Stimulated activated CD4-positive, alpha-beta T cell treated with anti-CD3 and anti-CD28 coated beads, Interleukin-2, amount 100 ng/mL, for 48 hours (primary cell): Measurements from ENCODE around the gene PRMT1.

Experiments used
- DNase-seq, 2 donors: peaks; one replicate each; pipeline ENCODE4 v3.0.0-alpha.2; 2020

The PRMT1 gene

DNA sequence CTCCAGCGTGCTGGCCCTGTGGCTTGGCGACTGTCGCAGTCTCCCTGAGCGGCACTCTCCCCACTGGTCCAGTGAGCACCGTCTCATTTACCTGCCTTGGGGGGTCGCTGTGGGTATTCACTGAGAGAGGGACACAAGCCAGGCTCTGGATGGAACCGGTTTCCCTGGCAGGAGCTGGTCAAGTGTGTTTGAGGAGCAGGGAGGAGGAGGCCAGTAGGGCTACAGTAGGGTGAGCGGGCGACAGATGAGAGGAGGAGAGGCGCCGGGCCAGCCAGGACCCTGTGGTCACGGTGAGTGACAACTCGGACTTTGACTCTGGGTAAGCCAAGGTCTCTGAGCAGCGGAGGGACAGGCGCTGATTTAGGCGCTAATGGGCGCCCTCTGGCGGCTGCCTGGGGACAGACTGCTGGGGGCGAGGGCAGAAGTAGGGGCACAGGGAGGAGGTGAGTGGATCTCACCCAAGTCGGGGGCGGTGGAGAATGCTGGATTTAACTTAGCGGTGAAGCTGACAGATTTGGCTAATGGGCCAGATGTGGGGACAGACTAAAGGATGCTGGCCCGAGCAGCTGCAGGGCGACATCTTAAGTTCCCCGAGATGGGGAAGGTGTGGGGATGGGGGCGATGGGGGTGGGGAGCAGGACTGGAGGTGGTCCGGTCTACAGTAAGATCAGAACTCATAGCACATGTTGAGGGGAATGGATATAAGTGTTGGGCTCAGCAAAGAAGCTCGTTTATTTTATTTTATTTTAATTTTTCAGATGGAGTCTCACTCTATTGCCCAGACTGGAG is 4.7 kb upstream of the PRMT1 start:
- peak; percentile 72 to 79 for DNase-seq

DNA sequence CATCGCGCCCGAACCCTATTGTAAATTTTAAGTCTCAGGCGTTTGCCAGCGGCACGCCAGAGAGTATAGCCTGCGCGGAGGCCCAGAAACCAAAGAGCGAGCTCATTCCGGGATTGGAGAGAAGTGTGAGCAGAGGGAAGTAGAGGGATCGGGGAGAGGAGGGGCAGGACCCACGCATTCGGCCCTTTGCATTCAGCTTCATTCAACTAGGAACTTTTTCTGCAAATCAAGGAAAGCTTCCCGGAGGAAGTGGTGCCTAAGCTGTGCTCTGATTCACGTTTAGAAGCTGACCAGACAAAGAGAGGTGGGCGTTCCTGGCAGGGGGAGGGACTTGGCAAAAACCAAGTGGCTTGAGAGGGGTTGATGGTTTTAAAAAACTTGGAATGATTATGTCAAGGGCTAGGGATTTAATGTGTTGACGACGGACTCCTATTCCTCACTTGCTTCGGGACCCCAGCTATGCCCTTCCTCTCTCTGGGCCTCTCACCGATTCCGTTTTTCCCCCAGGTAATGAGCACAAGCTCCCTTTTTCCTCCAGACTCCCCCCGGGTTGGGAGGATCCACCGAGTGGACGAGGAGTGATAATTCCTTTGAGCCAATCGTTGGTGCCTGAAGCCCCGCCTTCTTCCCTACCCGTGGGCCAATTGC is 811 bp upstream of the PRMT1 start:
- DNase-seq: peak; percentile 20 to 34

DNA sequence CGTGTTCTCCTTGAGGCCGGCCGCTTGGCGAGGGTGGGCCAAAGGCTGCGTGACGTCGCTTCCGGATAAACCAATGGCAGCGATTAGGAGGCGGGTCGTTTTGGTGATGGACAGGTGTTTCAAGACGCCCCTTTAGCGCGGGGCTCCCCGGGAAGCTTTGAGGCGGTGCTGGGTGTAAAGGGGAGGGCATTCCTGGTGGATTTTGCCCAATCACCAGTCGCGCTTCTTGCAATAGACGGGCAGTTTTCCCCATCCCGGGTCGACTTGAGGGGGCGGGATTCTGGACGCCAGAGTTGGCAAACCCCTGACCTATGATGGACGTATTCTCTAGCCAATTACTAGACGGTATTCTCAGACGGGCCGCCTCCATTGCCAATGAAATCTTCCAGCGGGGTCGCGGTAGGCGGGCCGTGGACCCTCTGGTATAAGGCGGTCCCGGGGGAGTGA is 264 bp upstream of the PRMT1 start:
- peak; percentile 98 to 99 for DNase-seq

DNA sequence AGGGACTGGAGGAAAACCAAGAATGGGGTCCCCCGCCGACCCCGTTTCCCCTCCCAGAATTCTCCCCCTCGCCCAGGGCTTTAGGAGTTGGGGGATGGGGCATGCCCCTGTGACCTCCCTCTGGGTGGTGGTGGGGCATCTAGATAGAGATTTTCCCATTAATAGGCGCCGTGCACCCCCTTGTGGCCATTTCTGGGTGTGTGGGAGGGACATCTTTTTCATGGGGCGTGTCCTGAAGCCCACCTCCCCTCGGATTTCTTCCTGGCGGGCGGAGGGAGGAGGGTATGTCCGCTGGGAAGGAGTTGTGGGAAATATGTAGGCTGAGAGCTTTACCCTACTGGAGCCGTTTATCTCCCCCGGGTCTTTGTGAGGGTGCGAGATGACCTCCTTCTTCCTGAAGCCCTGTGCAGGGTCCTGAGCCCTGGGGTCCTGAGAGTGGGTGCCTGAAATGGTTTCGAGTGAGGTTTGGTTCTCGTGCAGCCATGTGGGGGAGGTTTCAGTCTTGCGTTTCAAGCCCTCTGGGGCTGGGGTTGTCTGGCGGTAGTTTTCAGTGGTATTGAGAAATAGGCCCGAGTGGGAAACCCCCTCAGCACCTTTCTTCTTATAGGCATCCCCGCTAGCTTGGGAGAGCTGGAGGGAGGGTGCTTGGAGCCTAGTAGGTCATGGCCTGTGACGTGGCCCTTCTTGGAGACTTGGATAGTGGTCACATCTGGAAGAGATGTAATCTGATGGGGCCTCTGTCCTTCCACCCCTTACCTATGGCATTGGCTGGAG is 1.0 kb downstream of the PRMT1 start:
- peak; percentile 71 to 73 for DNase-seq

DNA sequence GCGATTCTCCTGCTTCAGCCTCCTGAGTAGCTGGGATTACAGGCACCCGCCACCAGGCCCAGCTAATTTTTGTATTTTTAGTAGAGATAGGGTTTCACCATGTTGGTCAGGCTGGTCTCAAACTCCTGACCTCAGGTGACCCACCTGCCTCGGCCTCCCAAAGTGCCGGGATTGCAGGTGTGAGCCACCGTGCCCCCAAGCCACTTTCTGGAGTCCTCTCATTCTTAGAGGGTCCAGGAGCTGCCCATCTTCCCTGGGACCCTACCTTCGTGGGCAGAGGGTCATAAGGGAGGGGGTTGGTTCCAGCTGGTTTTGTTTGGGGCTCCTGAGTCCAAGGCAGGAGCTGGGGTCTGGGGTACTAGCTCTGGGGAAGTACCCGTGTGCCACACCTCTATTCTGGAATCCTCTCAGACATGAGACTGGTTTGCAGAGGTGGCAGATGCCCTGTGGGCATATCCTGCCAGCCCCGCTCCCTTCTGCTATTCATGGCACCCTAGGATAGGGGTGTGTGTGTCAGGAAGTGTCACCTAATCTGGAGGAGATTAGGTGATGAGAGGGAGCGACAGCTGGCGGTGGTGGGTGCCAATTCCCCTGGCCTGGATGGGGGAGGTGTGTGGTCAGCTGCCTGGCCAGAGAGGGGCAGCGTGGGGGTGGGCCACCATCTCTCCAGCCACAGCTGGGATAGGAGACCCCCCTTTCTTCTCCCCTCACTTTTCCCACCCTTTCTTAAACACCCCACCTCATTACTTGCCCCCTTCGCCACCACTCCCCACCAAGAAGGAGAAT is 2.1 kb downstream of the PRMT1 start:
- DNase-seq: no peak

DNA sequence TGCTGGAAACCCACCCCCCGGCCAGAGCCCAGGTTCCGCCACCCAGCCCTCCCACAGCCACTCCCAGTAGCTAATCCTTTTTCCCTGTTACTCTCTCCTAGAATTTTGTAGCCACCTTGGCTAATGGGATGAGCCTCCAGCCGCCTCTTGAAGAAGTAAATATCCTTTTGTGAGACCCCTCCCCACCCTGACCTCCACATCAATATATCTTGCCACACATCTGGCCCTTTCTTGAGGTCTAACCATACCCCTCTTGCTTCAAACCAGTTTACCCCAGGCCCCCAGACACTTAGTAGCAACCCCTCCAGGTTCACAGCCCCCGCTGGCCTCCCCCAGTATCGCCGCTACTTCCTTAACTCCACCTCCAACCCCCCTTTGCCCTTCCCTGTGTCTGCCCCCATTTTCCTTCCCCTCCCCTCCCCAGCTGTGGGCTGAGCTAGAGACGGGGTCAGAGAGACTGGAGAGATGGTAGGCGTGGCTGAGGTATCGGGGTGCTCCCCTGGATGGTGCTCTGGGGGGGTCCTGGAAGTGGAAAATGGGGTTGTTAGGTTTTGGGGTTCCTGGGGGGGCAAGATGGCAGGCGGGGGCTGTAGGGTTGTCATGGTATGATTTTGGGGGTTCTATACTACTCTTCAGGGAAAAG is 2.8 kb downstream of the PRMT1 start:
- DNase-seq: no peak

DNA sequence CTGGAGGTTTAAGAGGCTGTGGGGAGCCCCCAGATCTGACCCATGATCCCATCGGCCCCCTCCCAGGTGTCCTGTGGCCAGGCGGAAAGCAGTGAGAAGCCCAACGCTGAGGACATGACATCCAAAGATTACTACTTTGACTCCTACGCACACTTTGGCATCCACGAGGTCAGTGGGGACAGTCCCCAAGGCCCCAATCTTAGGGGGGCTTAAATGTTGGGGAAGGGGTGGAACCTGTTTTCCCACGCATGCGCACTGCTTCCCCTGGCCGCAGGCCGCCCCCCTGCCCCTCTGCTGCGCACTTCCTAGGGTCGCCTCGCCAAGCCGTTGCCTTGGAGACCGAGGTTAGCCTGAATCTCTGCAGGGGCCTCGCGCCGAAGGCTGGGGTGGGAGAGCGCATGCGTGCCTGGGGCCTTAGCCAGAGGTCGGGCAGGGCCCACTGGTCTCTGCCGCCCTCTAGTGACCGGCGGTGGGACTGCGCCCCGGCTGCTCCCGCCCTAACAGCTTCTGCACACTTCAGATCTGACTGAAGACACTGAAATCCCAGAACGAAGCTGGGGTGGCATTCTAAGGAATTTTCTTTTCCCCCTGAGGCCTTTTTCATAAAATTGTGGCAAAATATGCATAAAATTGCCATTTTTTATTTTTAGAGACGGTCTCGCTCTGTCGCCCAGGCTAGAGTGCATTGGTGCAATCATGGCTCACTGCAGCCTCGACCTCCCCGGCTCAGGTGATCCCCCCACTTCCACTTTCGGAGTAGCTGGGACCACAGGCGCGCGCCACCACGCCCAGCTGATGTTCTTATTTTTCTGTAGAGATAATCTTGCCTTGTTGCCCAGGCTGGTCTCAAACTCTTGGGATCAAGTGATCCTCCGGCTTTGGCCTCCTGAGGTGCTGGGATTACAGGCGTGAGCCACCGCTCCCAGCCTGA is 3.6 kb downstream of the PRMT1 start:
- peak; percentile 97 to 99 for DNase-seq

DNA sequence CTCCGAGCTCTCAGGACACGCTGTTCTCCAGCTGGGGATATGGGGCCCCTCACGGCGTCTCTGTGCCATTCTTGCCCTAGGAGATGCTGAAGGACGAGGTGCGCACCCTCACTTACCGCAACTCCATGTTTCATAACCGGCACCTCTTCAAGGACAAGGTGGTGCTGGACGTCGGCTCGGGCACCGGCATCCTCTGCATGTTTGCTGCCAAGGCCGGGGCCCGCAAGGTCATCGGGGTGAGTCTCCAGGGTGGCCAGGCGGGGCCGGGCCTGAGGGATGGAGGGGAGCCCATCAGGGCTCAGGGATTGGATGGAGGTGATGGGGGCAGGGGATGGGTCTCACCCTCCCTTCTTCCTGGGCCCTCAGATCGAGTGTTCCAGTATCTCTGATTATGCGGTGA is 4.8 kb downstream of the PRMT1 start:
- DNase-seq: no peak

DNA sequence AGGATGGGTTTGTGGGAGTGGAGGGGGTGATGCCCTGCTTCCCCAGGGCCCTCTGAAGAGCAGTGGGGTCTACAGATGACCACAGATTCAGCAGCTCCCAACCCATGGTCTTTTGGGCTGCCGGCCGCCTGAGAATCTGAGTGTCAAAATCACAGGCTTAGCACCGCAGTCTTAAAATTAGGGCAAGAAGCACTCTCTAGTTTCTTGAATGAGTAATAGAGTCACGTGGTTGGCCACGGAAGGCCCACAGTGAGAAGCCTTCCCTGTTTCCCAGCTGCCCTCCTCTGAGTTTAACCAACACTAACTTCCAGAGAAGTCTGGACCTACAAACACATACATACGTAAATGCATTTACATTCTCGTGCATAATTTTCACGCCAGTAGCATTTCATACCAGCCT is 5.2 kb downstream of the PRMT1 start:
- DNase-seq: no peak

DNA sequence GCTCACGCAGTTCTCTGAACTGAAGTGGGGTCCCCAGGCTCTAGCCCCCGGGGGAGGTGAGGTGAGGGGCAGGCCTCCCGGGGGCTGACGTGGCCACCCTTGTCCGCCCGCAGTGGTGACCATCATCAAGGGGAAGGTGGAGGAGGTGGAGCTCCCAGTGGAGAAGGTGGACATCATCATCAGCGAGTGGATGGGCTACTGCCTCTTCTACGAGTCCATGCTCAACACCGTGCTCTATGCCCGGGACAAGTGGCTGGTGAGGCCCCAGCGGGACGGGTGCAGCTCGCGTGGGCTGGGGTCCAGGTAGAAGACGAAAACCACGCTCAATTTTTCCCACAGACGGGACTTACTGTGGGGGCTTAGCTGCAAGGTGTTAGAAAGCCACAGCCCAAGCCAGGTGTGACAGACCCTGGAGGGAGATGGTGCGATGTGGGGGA is 6.8 kb downstream of the PRMT1 start:
- no peak for DNase-seq

DNA sequence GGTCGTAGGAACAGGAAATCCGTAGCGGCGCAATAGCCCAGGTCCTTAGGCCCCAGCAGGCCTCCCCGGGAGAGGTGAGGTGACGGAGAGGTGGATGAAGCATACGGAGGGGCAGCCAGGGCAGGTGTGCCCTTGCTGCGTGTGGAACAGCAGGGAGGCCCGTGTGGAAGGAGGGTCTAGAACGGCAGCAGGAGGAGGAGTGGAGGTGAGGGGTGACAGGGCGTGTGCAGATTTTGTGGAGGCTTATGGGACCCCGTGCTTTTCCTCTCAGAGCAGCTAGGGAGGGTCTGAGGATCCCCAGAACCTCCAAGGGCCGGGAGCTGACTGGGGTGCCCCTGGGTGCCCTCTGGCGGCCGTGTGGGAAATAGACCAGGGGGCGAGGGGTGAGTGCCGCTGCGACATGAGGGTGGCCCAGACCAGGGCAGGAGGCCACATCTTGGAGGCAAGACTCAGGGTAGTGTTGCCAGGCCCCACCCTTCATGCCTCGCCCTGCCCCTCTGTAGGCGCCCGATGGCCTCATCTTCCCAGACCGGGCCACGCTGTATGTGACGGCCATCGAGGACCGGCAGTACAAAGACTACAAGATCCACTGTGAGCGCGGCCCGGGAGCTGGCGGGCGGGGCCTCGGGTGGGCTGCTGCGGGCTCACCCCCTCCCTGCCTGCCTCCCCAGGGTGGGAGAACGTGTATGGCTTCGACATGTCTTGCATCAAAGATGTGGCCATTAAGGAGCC is 7.3 kb downstream of the PRMT1 start:
- DNase-seq: no peak

DNA sequence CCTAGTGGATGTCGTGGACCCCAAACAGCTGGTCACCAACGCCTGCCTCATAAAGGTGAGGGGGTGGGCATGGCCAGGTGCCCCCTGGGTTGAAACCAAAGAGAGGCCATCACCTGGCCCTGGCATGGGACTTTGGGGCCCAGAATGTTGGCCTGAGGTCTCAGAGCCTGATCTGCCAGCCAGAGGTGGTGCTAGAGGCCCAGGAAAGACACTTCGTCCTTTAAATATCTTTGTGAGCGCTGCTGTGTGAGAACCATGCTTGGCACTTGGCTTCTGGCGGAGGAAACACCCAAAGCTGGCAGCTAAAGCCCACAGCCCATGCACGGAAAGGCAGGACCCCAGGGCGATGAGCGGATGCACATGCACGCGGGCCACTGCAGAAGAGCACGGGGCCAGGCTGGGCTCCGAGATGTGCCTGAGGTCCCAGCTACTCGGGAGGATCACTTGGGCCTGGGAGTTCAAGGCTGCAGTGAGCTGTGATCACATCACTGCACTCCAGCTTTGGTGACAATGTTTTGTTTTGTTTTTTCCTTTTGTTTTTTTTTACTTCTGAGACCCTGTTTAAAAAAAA is 8.0 kb downstream of the PRMT1 start:
- no peak for DNase-seq

DNA sequence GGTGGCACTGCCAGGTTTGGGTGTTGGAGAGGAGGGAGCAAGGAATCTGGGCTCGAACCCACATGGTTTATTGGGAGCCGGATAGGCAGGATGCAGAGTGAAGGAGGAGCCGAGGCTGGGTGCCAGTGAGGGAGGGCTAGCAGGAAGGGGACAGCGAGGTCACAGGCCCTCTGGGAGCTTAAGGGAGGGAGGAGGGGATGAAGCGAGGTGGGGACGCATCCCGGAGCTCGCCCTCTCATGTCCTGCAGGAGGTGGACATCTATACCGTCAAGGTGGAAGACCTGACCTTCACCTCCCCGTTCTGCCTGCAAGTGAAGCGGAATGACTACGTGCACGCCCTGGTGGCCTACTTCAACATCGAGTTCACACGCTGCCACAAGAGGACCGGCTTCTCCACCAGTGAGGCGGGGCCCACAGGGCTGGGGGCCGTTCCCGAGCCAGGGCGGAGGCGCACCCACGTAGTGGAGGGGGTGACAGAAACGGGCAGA is 8.8 kb downstream of the PRMT1 start:
- DNase-seq: no peak

DNA sequence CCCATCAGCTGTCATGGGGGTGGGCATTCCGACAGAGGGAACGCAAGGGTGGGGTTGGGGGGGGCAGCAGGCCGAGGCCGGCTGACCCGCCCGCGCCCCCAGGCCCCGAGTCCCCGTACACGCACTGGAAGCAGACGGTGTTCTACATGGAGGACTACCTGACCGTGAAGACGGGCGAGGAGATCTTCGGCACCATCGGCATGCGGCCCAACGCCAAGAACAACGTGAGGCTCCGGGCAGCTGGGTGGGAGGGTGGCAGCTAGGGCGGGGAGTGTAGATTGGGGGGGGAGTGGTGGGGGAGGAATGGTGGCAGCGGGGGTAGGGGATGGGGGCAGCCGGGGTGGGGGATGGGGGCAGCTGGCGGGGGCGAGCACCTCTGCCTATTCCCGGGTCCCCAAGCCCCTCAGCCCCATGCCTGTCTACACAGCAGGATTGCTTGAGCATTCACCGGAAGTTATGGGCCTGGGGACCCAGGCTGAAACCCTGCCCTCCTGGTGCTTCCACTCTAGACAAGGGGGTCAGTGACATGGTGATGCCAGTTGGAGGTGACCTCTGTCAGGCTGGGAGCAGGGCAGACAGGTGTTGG is 9.5 kb downstream of the PRMT1 start:
- DNase-seq: no peak

DNA sequence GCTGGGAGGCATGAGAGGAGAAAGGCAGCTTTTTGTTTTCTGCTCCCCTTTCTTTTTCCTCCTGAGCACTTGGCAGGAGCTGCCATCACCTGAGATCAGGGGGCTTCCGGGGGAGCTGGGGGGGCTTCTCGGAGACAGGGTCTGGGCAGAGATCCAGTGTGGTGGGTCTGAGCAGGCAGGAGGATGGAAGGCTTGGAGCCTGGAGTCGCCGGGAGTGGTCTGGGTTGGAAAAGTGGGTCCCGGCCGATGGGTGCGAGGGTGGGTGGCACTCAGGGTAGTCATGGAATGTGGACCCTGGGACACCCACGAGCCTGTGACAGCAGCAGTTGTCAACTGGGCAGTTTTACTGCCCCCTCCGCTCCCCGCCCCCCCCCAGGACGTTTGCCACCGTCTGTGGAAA is 10.1 kb downstream of the PRMT1 start:
- no peak for DNase-seq

DNA sequence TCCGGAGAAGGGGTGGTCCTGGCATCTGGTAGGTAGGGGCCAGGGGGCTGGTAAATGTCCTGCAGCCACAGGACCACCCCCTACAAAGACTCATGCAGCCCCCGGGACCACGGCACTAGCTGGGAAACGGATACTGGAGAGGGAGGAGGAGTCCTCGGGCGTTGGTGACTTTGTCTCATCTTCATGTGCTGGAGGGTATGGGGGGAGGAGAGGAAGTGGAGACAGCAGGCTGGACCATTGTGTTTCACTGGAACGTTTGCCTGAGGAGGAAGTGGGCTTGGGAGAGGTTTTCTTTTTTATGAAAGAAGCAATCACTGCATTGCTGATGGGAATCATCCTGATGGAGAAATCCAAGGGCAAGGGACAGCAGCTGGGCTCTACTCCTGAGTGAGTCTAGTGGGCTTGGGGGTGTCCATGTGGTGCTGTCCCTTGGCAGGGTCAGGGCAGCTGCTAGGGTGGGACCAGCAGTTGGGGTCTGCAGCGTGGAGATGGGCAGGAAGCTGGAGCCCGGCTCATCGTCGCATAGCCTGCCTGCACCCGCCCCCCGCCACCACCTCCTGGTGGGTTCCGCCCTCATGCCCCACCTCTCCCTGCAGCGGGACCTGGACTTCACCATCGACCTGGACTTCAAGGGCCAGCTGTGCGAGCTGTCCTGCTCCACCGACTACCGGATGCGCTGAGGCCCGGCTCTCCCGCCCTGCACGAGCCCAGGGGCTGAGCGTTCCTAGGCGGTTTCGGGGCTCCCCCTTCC is 10.7 kb downstream of the PRMT1 start:
- DNase-seq: no peak

DNA sequence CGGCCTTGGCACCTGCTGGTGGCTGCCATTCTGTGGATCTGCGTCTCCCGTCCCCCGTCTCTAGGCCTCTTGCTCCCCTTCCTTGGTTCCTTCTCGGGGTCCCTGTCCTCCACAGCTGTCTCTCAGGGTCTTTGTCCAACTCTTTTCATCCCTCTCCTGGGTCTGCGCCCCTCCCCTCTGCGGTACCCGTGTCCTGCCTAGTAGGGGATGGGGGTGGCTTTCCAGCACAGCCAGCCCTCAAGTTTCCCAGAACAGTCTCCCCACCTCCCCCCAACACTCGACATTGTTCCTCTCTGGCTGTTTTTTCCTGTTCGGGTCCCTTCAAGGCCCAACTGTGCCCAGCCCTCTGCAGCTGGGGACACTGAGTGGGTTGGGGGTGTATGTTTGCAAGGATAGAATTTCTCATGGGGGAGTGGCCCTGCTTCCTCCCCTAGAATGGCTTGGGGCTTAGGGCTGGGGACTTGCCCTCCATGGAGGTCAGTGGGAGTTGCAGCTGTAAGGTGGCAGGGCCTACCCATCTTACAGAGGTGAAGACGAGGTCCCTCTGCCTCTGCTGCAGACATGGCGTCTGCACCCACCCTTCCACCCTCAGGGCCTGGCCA is 11.6 kb downstream of the PRMT1 start:
- no peak for DNase-seq
